ENCODE results near the gene VPS25.

The VPS25 gene

GRCh38 chr17:42784811-42785592 lies 11.8 kb downstream of the VPS25 start:
- DNase-seq (ENCODE audit: low read depth) = no peak
- no peak for TF ChIP-seq CTCF (IDR thresholded peaks at IDR 0.05; ENCODE audit: low read length, missing control alignments)
- no peak overlapping the region for H3K4me3 ChIP-seq (replicated peaks; ENCODE audit: low read depth, low read length)

GRCh38 chr17:42787266-42787665 lies 14.0 kb downstream of the VPS25 start:
- TF ChIP-seq CTCF (IDR thresholded peaks at IDR 0.05; ENCODE audit: low read length, missing control alignments) = no peak

GRCh38 chr17:42791948-42792347 lies 18.7 kb downstream of the VPS25 start:
- no peak for DNase-seq (ENCODE audit: low read depth)
- no peak for TF ChIP-seq CTCF (IDR thresholded peaks at IDR 0.05; ENCODE audit: low read length, missing control alignments)
- no peak overlapping the region for H3K4me3 ChIP-seq (replicated peaks; ENCODE audit: low read depth, low read length)

More at GRCh38 chr17:42787266-42787665, 14.0 kb downstream of the VPS25 start:
- no peak for DNase-seq (ENCODE audit: low read depth)
- H3K4me3 ChIP-seq (replicated peaks; ENCODE audit: low read depth, low read length) = no peak overlapping the region

GRCh38 chr17:42792545-42792944 lies 19.3 kb downstream of the VPS25 start:
- no peak for TF ChIP-seq CTCF (IDR thresholded peaks at IDR 0.05; ENCODE audit: low read length, missing control alignments)
- no peak overlapping the region for H3K4me3 ChIP-seq (replicated peaks; ENCODE audit: low read depth, low read length)
- no peak for DNase-seq (ENCODE audit: low read depth)

GRCh38 chr17:42795061-42795460 lies 21.8 kb downstream of the VPS25 start:
- DNase-seq (ENCODE audit: low read depth) = no peak
- H3K4me3 ChIP-seq (replicated peaks; ENCODE audit: low read depth, low read length) = no peak overlapping the region
- TF ChIP-seq CTCF (IDR thresholded peaks at IDR 0.05; ENCODE audit: low read length, missing control alignments) = no peak

GRCh38 chr17:42795465-42795864 lies 22.2 kb downstream of the VPS25 start:
- no peak for DNase-seq (ENCODE audit: low read depth)
- no peak overlapping the region for H3K4me3 ChIP-seq (replicated peaks; ENCODE audit: low read depth, low read length)
- no peak for TF ChIP-seq CTCF (IDR thresholded peaks at IDR 0.05; ENCODE audit: low read length, missing control alignments)

Data from fibroblast of pulmonary artery (primary cell).